Measurements from ENCODE around the gene LRMDA.
"Not testable (repeated sequence)": the region's sequence is repeated elsewhere in the genome, so short reads cannot be mapped to it uniquely, and the experiment has no call there.

LRMDA gene

GRCh38 chr10:76115471-76116155 lies 684.2 kb downstream of the LRMDA start:
- no peak for FAIRE-seq

- no peak for FAIRE-seq
Observed at GRCh38 chr10:76116523-76116922, 685.1 kb downstream of the LRMDA start.

- FAIRE-seq, result no peak
Observed at GRCh38 chr10:76117949-76118348, 686.5 kb downstream of the LRMDA start.

GRCh38 chr10:76119036-76119435 lies 687.6 kb downstream of the LRMDA start:
- FAIRE-seq, result no peak

GRCh38 chr10:76119515-76119914 lies 688.1 kb downstream of the LRMDA start:
- no peak for FAIRE-seq

GRCh38 chr10:76122056-76122455 lies 690.6 kb downstream of the LRMDA start:
- no peak for FAIRE-seq

- FAIRE-seq, result no peak
Observed at GRCh38 chr10:76124280-76124679, 692.9 kb downstream of the LRMDA start.

GRCh38 chr10:76125900-76126299 lies 694.5 kb downstream of the LRMDA start:
- FAIRE-seq, result no peak

GRCh38 chr10:76126607-76127527 lies 695.4 kb downstream of the LRMDA start:
- no peak for FAIRE-seq

- FAIRE-seq, result no peak
Observed at GRCh38 chr10:76127984-76128589, 696.7 kb downstream of the LRMDA start.

- FAIRE-seq, result no peak
Observed at GRCh38 chr10:76129213-76129612, 697.8 kb downstream of the LRMDA start.

GRCh38 chr10:76130892-76131291 lies 699.5 kb downstream of the LRMDA start:
- no peak for FAIRE-seq

- no peak for FAIRE-seq
Observed at GRCh38 chr10:76133597-76134255, 702.3 kb downstream of the LRMDA start.

GRCh38 chr10:76136961-76137360 lies 705.5 kb downstream of the LRMDA start:
- FAIRE-seq, result no peak

GRCh38 chr10:76138286-76138685 lies 706.9 kb downstream of the LRMDA start:
- FAIRE-seq, result no peak

- no peak for FAIRE-seq
Observed at GRCh38 chr10:76138906-76139305, 707.5 kb downstream of the LRMDA start.

GRCh38 chr10:76139431-76139830 lies 708.0 kb downstream of the LRMDA start:
- FAIRE-seq, result no peak

GRCh38 chr10:76141376-76141775 lies 710.0 kb downstream of the LRMDA start:
- FAIRE-seq, result no peak

GRCh38 chr10:76148217-76148616 lies 716.8 kb downstream of the LRMDA start:
- not testable (repeated sequence) for FAIRE-seq

- FAIRE-seq, result no peak
Observed at GRCh38 chr10:76149182-76149581, 717.8 kb downstream of the LRMDA start.

GRCh38 chr10:76149602-76150138 lies 718.2 kb downstream of the LRMDA start:
- FAIRE-seq, result no peak

GRCh38 chr10:76150139-76150875 lies 718.9 kb downstream of the LRMDA start:
- no peak for FAIRE-seq

Data from G401.6 (cell line).